LHCN-M2 (cell line): ENCODE data around the gene PHEX. TPM values are rescaled to one million over a fixed set of nuclear protein-coding genes. Genes with fewer than 3 reads are reported as not detected.
"Not testable (repeated sequence)": the region's sequence is repeated elsewhere in the genome, so short reads cannot be mapped to it uniquely, and the experiment has no call there.

Experiments
- DNase-seq: peaks from one replicate; pipeline ENCODE4 v3.0.0-alpha.2; 2012; ENCODE audit warnings: low read depth
- total RNA-seq: library from RNA; depleted of rRNA; stranded (reverse); fragments of >200 nt; gene quantifications from 2 replicates; pipeline ENCODE4 v1.2.3, GENCODE V29; 2014; rRNA removed

Gene PHEX
- total RNA-seq, 1 experiment from 2014 or later: 0.75 TPM

DNA sequence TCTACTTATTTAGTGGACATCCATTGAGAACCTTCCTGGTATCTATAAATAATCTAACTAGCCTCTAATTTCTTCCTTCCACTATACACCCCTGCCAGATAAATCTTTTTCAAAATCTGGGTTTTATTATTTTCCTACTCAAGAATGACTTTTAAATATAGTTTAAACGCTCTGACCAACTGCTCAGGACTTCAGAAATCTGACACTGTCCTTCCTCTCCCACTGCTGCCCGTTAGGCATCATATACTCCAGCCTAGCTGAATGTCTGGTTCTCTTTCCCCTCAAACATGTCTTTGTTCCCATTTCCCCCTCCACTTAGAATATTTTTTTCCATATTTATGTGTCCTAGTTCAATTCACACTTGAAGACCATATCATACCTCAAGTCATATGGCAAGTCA is 205.4 kb downstream of the PHEX start:
- no peak for DNase-seq

GRCh38 chrX:22246620-22247019 is 214.5 kb downstream of the PHEX start:
- peak; percentile 11 for DNase-seq

DNA sequence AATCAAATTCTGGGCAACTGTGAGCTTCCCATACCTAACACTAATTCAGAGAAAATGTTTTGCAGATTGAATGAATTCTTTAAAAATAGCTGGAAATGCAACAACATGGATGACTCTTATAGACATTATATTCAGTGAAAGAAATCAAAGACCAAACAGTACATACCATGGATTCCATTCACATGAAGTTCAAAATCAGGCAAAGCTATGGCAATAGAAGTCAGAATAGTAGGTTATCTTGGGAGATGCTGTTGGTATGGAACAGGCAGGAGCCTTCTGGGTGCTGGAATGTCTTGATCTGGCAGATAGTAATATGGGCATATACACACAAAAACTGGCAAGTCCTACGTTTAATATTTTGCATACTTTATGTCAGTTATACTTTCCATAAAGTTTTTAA is 215.0 kb downstream of the PHEX start:
- peak; percentile 13 for DNase-seq

- DNase-seq: no peak
Observed at GRCh38 chrX:22248401-22248800, 216.3 kb downstream of the PHEX start.

GRCh38 chrX:22249371-22249770 is 217.2 kb downstream of the PHEX start:
- no peak for DNase-seq

DNA sequence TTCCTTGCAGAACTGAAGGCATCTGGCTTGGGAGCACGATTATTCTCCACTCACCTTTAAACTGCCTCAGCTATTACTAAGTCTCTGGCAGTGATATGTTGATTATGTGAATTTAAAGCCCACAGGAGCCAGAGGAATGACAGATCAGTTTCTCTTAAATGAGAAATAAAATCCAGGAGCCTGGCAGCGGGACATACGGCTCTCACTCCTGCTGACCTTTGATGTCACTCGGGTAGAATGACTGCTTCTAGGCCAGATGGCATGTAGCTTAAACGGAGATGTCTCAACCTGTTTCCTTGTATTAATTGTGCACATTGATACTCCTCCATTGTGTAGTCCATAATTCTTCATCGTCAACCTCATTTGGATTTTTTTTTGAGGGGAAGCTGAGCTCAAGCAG is 236.6 kb downstream of the PHEX start:
- DNase-seq: no peak

DNA sequence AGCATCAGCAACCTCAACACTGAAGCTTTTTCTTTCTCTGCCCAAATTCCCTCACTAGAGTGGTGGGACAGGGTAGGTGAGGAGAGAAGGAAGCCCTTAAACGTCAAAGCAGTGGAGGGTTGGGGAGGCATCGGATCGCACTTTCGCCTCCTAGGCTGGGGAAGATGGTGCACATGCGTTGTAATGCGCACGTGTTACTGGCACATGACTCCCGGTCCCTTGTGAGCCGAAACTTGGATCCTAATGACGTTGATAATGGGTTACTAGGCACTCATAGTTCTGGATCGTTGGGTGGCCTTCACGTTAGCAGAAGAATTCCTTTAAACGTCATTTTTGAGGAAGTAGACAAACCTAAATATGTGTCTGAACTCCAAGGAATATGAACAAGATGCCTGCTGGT is 240.5 kb downstream of the PHEX start, which contains the start of gene CBLL2:
Gene CBLL2, plus strand, starts transcription at position 301 of the 400 bp plus-strand sequence. Its CDS starts 79 bp downstream, at position 380.
- no peak for DNase-seq

DNA sequence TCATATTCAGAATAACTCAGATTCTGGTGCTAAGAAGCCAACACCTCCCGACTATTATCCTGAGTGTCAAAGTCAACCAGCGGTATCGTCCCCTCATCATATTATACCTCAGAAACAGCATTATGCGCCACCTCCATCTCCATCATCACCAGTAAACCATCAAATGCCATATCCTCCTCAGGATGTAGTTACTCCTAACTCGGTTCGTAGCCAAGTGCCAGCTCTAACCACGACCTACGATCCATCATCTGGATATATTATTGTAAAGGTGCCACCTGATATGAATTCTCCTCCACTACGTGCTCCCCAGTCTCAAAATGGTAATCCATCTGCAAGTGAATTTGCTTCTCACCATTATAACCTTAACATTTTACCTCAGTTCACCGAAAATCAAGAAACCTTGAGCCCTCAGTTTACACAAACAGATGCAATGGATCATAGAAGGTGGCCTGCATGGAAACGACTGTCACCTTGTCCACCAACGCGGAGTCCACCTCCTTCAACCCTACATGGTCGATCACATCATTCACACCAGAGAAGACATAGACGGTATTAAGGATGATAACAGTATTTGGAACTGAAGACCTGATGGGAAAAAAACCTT is 241.7 kb downstream of the PHEX start:
- no peak for DNase-seq

GRCh38 chrX:22276781-22277180 is 244.7 kb downstream of the PHEX start:
- peak; percentile 29 for DNase-seq

- DNase-seq: no peak
Observed at GRCh38 chrX:22278375-22278774, 246.2 kb downstream of the PHEX start.

GRCh38 chrX:22289209-22289608 is 257.1 kb downstream of the PHEX start:
- DNase-seq: not testable (repeated sequence)

DNA sequence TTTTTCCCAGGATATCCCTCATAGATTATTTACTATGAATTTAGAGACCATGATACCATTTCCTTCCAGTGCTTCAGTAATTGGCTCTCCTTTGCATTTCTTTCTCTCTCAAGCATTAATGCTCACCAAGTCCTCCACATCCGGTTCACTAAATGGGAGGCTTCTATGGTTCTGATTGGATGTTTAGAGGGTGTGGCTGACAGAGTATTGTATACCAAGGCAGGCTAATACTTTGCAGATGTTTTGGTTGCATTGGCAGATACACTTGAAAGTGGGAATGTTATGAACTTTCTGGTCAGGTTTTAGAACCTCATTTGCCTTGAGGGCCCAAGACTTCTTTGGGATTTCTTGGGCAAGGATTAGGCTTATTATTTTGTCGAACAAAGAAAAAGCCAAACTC is 264.7 kb downstream of the PHEX start:
- DNase-seq: no peak

DNA sequence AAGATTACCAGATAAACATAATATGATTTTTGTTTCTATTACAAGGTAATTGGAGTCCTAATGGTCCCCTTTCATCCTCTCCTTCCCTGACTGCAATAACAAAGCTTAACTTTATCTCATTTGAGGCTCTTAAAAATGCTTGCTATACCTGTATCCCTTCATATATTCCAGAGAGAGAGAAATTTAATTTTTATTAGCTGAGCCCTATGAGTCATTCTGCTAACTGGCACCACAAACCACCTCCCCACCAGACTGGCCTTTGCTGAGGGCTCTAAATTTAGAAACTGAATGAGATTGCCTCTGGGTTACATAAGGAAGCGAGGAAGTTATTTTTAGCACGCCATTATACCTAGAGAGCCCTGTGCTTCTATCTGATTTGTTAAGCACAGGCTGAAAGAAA is 268.0 kb downstream of the PHEX start:
- peak; percentile 58 for DNase-seq

Other genes starting within 250 kb of the PHEX start
- gene MBTPS2, start 192.7 kb upstream of the PHEX start, total RNA-seq: 9.4 and 11.1 TPM in 2 replicates
- gene YY2, start 176.3 kb upstream of the PHEX start, total RNA-seq: 1.8 and 1.9 TPM in 2 replicates
- 208 and 244 TPM in 2 replicates for gene SMS, start 91.6 kb upstream of the PHEX start, total RNA-seq
- not detected in 2 replicates for gene CBLL2, start 240.6 kb downstream of the PHEX start, total RNA-seq